BE2C (cell line): ENCODE data around the gene ISL2.

Experiments
- DNase-seq: peaks from one replicate; pipeline ENCODE4 v3.0.0-alpha.2; 2020
- H3K27me3 ChIP-seq: fragments of 250-450 bp; sonication (Bioruptor Pico); 2 replicates; pipeline ENCODE4 v1.5.1; 2020; ENCODE audit warnings: mild to moderate bottlenecking
- H3K36me3 ChIP-seq: fragments of 250-450 bp; sonication (Bioruptor Pico); 2 replicates; pipeline ENCODE4 v1.5.1; 2020; ENCODE audit warnings: mild to moderate bottlenecking
- H3K4me1 ChIP-seq: fragments of 250-450 bp; sonication (Bioruptor Pico); 2 replicates; pipeline ENCODE4 v1.5.1; 2020
- H3K4me3 ChIP-seq: 2 replicates; pipeline ENCODE4 v1.5.1; 2011; ENCODE audit warnings: low read depth, low read length
- H3K9me3 ChIP-seq: fragments of 250-450 bp; sonication (Bioruptor Pico); 2 replicates; pipeline ENCODE4 v1.5.1; 2020
- TF ChIP-seq, protein P1 (sequence below): IDR thresholded peaks from 2 replicates; pipeline ENCODE4 v1.5.1; 2012; ENCODE audit warnings: mild to moderate bottlenecking, low read depth, low read length

The ISL2 gene

GRCh38 chr15:76344893-76345582, 8.5 kb downstream of the ISL2 start:
- Histone ChIP-seq H3K36me3 (no peaks in the 10 kb centered on the region), H3K27me3 (peaks cover 90% of the 10 kb centered on the region), H3K9me3 (peaks cover 5% of the 10 kb centered on the region; the same call in 1 of the 2 replicates), H3K4me1 (no peaks in the 10 kb centered on the region), H3K4me3 (no peak overlapping the region)
- no peak for DNase-seq
- TF ChIP-seq, protein P1, sequence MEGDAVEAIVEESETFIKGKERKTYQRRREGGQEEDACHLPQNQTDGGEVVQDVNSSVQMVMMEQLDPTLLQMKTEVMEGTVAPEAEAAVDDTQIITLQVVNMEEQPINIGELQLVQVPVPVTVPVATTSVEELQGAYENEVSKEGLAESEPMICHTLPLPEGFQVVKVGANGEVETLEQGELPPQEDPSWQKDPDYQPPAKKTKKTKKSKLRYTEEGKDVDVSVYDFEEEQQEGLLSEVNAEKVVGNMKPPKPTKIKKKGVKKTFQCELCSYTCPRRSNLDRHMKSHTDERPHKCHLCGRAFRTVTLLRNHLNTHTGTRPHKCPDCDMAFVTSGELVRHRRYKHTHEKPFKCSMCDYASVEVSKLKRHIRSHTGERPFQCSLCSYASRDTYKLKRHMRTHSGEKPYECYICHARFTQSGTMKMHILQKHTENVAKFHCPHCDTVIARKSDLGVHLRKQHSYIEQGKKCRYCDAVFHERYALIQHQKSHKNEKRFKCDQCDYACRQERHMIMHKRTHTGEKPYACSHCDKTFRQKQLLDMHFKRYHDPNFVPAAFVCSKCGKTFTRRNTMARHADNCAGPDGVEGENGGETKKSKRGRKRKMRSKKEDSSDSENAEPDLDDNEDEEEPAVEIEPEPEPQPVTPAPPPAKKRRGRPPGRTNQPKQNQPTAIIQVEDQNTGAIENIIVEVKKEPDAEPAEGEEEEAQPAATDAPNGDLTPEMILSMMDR: no peak

GRCh38 chr15:76345583-76345879, 9.0 kb downstream of the ISL2 start:
- Histone ChIP-seq H3K4me1 (no peaks in the 10 kb centered on the region), H3K27me3 (peaks cover 85% of the 10 kb centered on the region), H3K9me3 (peaks cover 5% of the 10 kb centered on the region; the same call in 1 of the 2 replicates), H3K36me3 (no peaks in the 10 kb centered on the region), H3K4me3 (no peak overlapping the region)
- DNase-seq: no peak
- TF ChIP-seq, protein P1: no peak

DNA sequence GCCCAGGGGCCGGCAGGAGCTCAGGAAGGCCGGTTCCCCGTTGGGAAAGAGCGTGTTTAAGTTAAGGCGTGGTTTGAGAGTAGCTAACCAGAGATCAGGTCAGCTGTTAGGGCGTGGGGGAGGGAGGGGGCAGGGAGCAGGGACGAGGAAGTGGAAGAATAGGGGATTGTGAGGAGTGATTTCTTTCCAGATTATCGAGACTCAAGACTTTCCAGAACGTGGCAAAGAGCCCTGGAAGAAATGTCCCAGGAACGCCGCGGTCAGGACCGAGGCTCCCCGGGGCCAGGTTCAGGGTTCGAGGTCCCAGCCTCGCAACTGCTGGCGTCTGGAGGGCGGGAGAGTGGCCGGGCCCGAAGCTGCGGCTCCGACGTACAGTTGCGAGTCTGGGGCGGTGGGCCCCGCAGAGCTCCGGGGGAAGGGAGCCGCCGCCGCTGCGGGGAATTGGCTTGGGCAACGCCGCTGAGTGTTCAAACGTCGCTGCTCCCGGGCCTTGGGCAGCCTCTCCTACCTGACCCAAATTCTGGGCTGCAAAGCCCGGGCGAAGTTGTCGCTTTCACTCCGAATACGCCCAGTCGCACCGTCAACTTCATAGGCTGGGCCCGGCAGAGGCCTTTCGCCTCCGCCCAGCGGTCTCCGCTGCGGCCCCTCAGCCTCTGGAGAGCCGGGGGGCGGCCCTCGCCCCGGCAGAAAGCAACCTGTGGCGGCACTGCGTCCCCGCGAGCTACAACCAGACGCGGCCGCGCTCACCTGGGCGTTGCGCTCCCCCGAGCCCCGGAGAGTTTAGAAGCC, 9.5 kb downstream of the ISL2 start:
- no peak for DNase-seq
- Histone ChIP-seq H3K27me3 (peaks cover 80% of the 10 kb centered on the region), H3K36me3 (no peaks in the 10 kb centered on the region), H3K4me1 (no peaks in the 10 kb centered on the region), H3K4me3 (peak overlapping the region; percentile 27), H3K9me3 (peaks cover 5% of the 10 kb centered on the region; the same call in 1 of the 2 replicates)
- TF ChIP-seq, protein P1: no peak

DNA sequence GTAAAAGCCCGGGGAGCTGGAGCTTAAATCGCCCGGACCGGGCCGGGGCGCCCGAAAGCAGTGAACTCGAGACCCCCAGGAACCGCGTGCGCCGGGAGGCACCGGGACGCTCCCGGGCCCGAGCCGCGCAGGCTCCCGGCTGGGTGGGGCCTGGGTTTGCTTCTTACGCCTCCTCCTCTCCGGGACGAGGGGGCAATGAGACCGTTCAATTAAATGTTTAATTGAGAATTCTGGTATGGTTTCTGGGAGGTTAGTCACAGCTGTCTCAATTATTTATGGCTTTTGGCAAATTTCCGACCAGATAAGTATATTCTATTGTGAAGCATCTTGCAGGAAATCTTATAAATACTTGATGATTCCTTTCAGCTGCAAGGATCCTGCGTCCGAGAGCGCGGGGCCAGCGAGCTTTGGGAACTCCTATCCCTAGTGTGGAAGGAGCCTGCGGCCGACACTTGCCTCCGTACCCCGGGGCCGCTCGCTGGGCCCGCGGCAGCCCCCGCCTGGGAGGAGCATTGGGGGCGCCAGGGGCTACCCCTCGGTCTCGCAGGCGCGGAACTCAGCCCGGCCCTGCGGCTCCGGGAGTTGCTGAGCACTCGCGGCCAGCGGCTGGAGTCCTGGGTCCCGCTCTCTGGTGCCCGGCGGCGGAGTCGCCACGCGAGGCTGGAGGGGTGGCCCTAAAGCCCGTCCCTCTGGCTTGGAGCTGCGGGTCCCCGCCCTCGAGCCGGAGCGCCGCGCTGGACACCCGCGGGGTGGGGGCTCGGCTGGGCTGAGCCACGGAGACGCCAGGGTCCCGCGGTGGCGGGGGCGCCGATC, 10.3 kb downstream of the ISL2 start:
- Histone ChIP-seq H3K27me3 (peaks cover 72% of the 10 kb centered on the region), H3K4me1 (no peaks in the 10 kb centered on the region), H3K4me3 (peak overlapping the region; percentile 27), H3K9me3 (peaks cover 5% of the 10 kb centered on the region; the same call in 1 of the 2 replicates), H3K36me3 (no peaks in the 10 kb centered on the region)
- DNase-seq: no peak
- TF ChIP-seq, protein P1: no peak

- Histone ChIP-seq H3K27me3 (peaks cover 65% of the 10 kb centered on the region), H3K9me3 (peaks cover under 1% of the 10 kb centered on the region; the same call in 1 of the 2 replicates), H3K4me1 (no peaks in the 10 kb centered on the region), H3K36me3 (no peaks in the 10 kb centered on the region), H3K4me3 (no peak overlapping the region)
- no peak for DNase-seq
- TF ChIP-seq, protein P1: no peak
Measured at GRCh38 chr15:76347482-76348055, 11.0 kb downstream of the ISL2 start.
